HG03432 (cell line): ENCODE results near the gene RAD18.

Experiments used
- ATAC-seq: cut with Tn5 transposase; IDR thresholded peaks from one replicate; pipeline ENCODE4 v1.9.1; 2021; ENCODE audit warnings: mild to moderate bottlenecking, moderate library complexity; ENCODE audit not compliant: unreplicated experiment

RAD18 gene

GRCh38 chr3:8963137-8963853, at the start of gene RAD18:
RAD18 (minus strand) TSS chr3:8963472; CDS start chr3:8963385, 87 bp downstream.
- ATAC-seq = peak; percentile 95

GRCh38 chr3:9012521-9012920, 49.2 kb upstream of the RAD18 start:
- no peak for ATAC-seq

- no peak for ATAC-seq
These were observed 46.8 kb upstream of the RAD18 start for GRCh38 chr3:9009976-9010545.

GRCh38 chr3:9008550-9009255, 45.4 kb upstream of the RAD18 start:
- no peak for ATAC-seq

- ATAC-seq = no peak
These were observed 44.7 kb upstream of the RAD18 start for GRCh38 chr3:9007928-9008327.

- ATAC-seq = no peak
These were observed 43.9 kb upstream of the RAD18 start for GRCh38 chr3:9007213-9007612.

GRCh38 chr3:9000041-9000440, 36.8 kb upstream of the RAD18 start:
- no peak for ATAC-seq

- no peak for ATAC-seq
These were observed 33.9 kb upstream of the RAD18 start for GRCh38 chr3:8997151-8997550.

- ATAC-seq = no peak
These were observed 33.4 kb upstream of the RAD18 start for GRCh38 chr3:8996681-8997121.

GRCh38 chr3:8996216-8996615, 32.9 kb upstream of the RAD18 start:
- ATAC-seq = no peak

GRCh38 chr3:8994226-8994625, 31.0 kb upstream of the RAD18 start:
- no peak for ATAC-seq

GRCh38 chr3:8993331-8993730, 30.1 kb upstream of the RAD18 start:
- no peak for ATAC-seq

- no peak for ATAC-seq
These were observed 29.6 kb upstream of the RAD18 start for GRCh38 chr3:8992854-8993253.

GRCh38 chr3:8992199-8992598, 28.9 kb upstream of the RAD18 start:
- no peak for ATAC-seq

- no peak for ATAC-seq
These were observed 27.3 kb upstream of the RAD18 start for GRCh38 chr3:8990266-8991215.

- ATAC-seq = no peak
These were observed 25.7 kb upstream of the RAD18 start for GRCh38 chr3:8988791-8989558.

- ATAC-seq = no peak
These were observed 25.0 kb upstream of the RAD18 start for GRCh38 chr3:8988384-8988655.

GRCh38 chr3:8987645-8988383, 24.5 kb upstream of the RAD18 start:
- ATAC-seq = peak; percentile 68

GRCh38 chr3:8987226-8987625, 24.0 kb upstream of the RAD18 start:
- ATAC-seq = no peak

GRCh38 chr3:8986741-8987140, 23.5 kb upstream of the RAD18 start:
- ATAC-seq = no peak
